ENCODE results near the gene TMEM225. TPM values are rescaled to one million over a fixed set of nuclear protein-coding genes. Genes with fewer than 3 reads are reported as not detected.

TMEM225 gene
- total RNA-seq, 3 donors from 2014 or later: not detected

DNA sequence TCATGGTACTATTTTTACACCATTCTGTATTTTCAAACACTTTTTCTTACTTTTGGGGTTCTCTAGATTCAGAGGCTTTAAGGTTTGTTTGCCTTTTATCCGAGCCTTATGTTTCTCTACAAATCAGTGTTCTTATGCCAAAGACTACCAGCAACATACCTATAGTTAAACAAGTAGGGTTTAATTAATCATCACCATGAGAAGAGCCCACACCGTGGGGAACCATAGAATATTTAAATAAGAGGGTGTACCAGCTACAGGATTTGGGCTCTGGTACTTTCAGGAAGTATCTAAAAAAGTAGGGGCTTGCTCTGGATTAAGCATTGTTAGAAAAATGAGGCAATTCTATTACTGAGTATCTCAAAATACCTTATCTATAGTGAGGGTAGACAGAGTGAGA, 25.7 kb downstream of the TMEM225 start:
- TF ChIP-seq, protein P1, sequence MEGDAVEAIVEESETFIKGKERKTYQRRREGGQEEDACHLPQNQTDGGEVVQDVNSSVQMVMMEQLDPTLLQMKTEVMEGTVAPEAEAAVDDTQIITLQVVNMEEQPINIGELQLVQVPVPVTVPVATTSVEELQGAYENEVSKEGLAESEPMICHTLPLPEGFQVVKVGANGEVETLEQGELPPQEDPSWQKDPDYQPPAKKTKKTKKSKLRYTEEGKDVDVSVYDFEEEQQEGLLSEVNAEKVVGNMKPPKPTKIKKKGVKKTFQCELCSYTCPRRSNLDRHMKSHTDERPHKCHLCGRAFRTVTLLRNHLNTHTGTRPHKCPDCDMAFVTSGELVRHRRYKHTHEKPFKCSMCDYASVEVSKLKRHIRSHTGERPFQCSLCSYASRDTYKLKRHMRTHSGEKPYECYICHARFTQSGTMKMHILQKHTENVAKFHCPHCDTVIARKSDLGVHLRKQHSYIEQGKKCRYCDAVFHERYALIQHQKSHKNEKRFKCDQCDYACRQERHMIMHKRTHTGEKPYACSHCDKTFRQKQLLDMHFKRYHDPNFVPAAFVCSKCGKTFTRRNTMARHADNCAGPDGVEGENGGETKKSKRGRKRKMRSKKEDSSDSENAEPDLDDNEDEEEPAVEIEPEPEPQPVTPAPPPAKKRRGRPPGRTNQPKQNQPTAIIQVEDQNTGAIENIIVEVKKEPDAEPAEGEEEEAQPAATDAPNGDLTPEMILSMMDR (IDR thresholded peaks at IDR 0.05): no peak
- no peak for DNase-seq
- intact Hi-C loops (cut with DNase I, micrococcal nuclease): no loop called here
- H3K9me3 ChIP-seq: no peaks in the 10 kb centered on the region
- no peaks in the 10 kb centered on the region for H3K4me1 ChIP-seq (ENCODE audit: low read depth)
- no peak for ATAC-seq
- H3K4me3 ChIP-seq: no peak overlapping the region
- H3K36me3 ChIP-seq (ENCODE audit: low read depth): no peaks in the 10 kb centered on the region

DNA sequence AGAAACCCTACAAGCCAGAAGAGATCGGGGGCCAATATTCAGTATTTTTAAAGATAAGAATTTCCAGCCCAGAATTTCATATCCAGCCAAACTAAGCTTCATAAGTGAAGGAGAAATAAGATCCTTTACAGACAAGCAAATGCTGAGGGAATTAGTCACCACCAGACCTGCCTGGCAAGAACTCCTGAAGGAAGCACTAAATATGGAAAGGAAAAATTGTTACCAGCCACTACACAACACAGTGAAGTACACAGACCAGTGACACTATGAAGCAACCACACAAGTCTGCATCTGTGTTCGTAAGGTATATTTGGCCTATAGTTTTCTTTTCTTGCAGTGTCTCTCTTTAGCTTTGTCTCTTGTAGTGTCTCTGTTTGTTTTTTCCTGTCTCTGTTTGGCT, 29.0 kb downstream of the TMEM225 start:
- TF ChIP-seq, protein P1 (IDR thresholded peaks at IDR 0.05): no peak
- intact Hi-C loops (cut with DNase I, micrococcal nuclease): no loop called here

DNA sequence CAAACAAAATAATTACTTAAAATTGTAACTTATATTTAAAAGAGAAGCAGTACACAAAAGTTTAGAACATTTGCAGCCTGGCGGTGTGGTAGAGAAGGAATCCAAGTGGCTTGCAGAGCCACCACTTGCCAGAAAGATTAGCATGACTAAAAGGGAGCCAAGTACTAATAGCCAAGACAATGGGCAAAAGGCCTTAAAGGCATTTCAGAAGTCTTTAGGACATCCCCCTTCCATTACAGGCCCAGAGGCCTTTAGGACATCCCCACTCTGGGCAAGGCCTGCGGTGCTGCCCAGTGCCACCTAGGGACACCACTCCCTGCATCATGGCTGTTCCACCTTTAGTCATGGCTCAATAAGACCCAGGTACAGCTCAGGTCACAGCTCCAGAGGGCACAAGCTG, 32.4 kb downstream of the TMEM225 start:
- Histone ChIP-seq H3K9me3 (no peaks in the 10 kb centered on the region), H3K4me1 (ENCODE audit: low read depth) (no peaks in the 10 kb centered on the region), H3K4me3 (no peak overlapping the region), H3K36me3 (ENCODE audit: low read depth) (no peaks in the 10 kb centered on the region)
- intact Hi-C loops (cut with DNase I, micrococcal nuclease): no loop called here
- DNase-seq (no peak), ATAC-seq (no peak)
- TF ChIP-seq, protein P1 (IDR thresholded peaks at IDR 0.05): no peak

More for the DNA sequence above, 29.0 kb downstream of the TMEM225 start:
- no peaks in the 10 kb centered on the region for H3K9me3 ChIP-seq
- no peaks in the 10 kb centered on the region for H3K4me1 ChIP-seq (ENCODE audit: low read depth)
- no peak for DNase-seq
- H3K36me3 ChIP-seq (ENCODE audit: low read depth): no peaks in the 10 kb centered on the region
- H3K4me3 ChIP-seq: no peak overlapping the region
- no peak for ATAC-seq

DNA sequence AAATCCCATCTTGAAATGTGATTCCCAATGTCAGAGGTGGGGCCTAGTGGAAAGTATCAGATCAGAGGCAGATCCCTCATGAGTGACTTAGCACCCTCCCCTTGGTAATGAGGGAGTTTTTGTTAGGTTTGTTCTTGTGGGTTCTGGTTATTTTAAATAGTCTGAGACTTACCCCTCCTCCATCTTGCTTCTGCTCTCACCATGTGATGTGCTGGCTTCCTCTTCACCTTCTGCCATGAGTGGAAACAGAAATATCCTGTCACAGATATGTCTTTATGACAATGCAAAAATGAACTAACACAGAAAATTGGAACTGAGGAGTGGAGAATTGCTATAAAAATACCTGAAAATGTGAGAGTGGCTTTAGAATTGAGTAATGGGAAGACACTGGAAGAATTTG, 33.1 kb downstream of the TMEM225 start:
- H3K9me3 ChIP-seq: no peaks in the 10 kb centered on the region
- H3K4me1 ChIP-seq (ENCODE audit: low read depth): no peaks in the 10 kb centered on the region
- no peak overlapping the region for H3K4me3 ChIP-seq
- ATAC-seq (no peak), DNase-seq (no peak)
- TF ChIP-seq, protein P1 (IDR thresholded peaks at IDR 0.05): no peak
- intact Hi-C loops (cut with DNase I, micrococcal nuclease): no loop called here
- H3K36me3 ChIP-seq (ENCODE audit: low read depth): no peaks in the 10 kb centered on the region

DNA sequence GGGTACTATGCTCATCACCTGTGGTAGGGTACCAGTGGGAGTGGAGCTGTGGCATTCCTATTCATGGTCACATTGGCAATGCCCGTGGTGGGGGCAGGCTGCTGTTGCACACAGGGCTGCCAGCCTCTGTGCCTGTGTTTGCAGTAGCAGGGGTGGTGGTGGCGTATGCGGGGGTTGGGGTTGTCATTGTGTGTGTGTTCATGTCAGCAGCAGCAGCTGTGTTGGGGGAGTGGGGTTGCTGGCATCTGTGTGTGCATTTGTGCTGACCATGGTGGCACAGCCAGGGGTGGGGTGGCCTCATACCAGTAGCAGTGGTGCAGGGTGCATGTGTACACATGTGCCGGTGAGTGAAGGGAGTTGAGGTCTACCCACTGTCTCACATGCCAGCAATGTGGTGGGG, 34.4 kb downstream of the TMEM225 start:
- no peaks in the 10 kb centered on the region for H3K9me3 ChIP-seq
- TF ChIP-seq, protein P1 (IDR thresholded peaks at IDR 0.05): no peak
- H3K36me3 ChIP-seq (ENCODE audit: low read depth): no peaks in the 10 kb centered on the region
- intact Hi-C loops (cut with DNase I, micrococcal nuclease): no loop called here
- H3K4me1 ChIP-seq (ENCODE audit: low read depth): no peaks in the 10 kb centered on the region
- H3K4me3 ChIP-seq: no peak overlapping the region
- ATAC-seq (no peak), DNase-seq (no peak)

DNA sequence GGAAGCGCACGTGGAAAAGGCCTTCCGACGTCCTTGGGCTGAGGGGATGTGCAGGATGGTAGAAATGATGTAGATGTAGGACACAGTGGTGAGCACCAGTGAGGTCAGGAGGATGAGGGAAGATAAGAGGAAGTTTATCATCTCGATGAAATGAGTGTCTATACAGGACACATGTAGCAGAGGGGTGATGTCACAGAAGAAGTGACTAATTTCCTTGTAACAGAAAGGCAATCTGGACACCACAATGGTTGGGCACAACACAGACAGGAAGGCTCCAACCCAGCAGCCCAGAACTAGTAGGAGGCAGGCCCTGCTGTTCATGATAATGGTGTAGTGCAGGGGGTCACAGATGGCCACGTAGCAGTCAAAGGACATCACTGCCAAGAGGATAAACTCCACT, 44.3 kb downstream of the TMEM225 start:
- Histone ChIP-seq H3K9me3 (no peaks in the 10 kb centered on the region), H3K36me3 (ENCODE audit: low read depth) (no peaks in the 10 kb centered on the region), H3K4me1 (ENCODE audit: low read depth) (no peaks in the 10 kb centered on the region), H3K4me3 (no peak overlapping the region)
- intact Hi-C loops (cut with DNase I, micrococcal nuclease): no loop called here
- no peak for ATAC-seq
- no peak for DNase-seq
- TF ChIP-seq, protein P1 (IDR thresholded peaks at IDR 0.05): no peak
